ENCODE data around the gene SLC35G4.
"Not testable (repeated sequence)": the region's sequence is repeated elsewhere in the genome, so short reads cannot be mapped to it uniquely, and the experiment has no call there.

SLC35G4 gene

GRCh38 chr18:11586896-11587295, 22.5 kb upstream of the SLC35G4 start:
- no peak for DNase-seq (ENCODE audit: low read depth)
- no peak overlapping the region for H3K4me3 ChIP-seq (ENCODE audit: low read length)
- TF ChIP-seq, protein P1, sequence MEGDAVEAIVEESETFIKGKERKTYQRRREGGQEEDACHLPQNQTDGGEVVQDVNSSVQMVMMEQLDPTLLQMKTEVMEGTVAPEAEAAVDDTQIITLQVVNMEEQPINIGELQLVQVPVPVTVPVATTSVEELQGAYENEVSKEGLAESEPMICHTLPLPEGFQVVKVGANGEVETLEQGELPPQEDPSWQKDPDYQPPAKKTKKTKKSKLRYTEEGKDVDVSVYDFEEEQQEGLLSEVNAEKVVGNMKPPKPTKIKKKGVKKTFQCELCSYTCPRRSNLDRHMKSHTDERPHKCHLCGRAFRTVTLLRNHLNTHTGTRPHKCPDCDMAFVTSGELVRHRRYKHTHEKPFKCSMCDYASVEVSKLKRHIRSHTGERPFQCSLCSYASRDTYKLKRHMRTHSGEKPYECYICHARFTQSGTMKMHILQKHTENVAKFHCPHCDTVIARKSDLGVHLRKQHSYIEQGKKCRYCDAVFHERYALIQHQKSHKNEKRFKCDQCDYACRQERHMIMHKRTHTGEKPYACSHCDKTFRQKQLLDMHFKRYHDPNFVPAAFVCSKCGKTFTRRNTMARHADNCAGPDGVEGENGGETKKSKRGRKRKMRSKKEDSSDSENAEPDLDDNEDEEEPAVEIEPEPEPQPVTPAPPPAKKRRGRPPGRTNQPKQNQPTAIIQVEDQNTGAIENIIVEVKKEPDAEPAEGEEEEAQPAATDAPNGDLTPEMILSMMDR (conservative IDR thresholded peaks at IDR 0.05; ENCODE audit: low read length), result no peak

DNA sequence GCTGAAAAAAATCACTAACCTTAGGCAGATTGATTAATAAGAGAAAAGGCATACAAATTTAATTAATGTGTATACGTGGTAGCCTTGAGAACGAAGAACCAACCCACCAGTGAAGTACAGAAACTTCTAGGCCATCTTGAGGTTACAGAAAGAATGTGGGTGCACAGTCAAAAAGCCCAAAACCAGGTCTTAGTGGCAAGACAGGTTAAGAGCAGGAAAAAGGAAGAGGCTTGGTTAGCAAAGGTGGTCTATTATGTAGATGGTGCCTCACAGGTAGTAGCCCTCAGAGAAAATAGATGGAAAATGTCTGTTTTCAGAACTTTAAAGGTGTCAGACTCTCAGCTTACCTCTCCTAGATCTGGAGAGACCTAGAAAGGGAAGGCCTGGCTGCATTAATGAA, 22.0 kb upstream of the SLC35G4 start:
- TF ChIP-seq, protein P1 (conservative IDR thresholded peaks at IDR 0.05; ENCODE audit: low read length), result no peak
- no peak overlapping the region for H3K4me3 ChIP-seq (ENCODE audit: low read length)
- DNase-seq (ENCODE audit: low read depth), result no peak

GRCh38 chr18:11587846-11588245, 21.6 kb upstream of the SLC35G4 start:
- no peak overlapping the region for H3K4me3 ChIP-seq (ENCODE audit: low read length)
- TF ChIP-seq, protein P1 (conservative IDR thresholded peaks at IDR 0.05; ENCODE audit: low read length), result no peak
- no peak for DNase-seq (ENCODE audit: low read depth)

GRCh38 chr18:11591957-11592356, 17.4 kb upstream of the SLC35G4 start:
- TF ChIP-seq, protein P1 (conservative IDR thresholded peaks at IDR 0.05; ENCODE audit: low read length), result 0 out of 2 replicates have a peak, but pooled peaks have one; percentile 1
- DNase-seq (ENCODE audit: low read depth), result no peak
- no peak overlapping the region for H3K4me3 ChIP-seq (ENCODE audit: low read length)

DNA sequence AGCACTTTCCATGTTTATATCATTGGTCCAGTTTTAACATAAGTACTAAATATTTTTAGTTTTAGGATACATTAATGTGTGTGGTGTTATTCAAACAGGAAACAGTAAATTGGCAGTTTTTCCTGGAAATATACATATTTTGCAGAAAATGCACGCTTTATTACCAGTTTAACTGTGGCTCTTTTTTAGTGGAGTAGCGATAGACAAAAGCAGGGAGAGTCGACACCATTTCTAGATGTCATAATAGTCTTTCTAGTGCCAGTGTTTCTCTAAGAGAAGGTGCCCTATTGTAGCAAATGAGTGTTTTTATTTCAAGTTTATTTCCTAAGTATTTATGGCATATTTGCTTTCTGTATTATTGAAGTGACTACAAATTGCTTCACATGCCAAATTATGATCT, 9.1 kb upstream of the SLC35G4 start:
- no peak for DNase-seq (ENCODE audit: low read depth)
- TF ChIP-seq, protein P1 (conservative IDR thresholded peaks at IDR 0.05; ENCODE audit: low read length), result no peak
- H3K4me3 ChIP-seq (ENCODE audit: low read length), result no peak overlapping the region

DNA sequence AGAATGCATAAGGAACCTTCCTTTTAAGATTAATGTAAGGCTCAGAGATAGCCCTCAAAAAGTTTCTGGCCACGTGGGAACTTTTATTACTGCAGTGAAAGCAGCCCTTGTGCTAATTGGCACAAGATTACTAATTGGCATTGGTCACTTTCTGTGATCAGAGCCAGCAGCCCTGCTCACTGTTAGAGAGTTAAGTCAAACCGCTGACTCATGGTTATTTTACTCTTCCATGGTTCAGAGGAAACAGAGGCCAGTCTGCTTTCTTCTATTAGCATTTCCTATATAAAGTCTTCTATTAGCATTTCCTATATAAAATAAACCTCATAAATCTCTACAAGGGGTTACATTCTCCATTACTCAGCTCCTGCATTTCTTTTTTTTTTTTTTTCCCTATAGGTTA, 1.5 kb upstream of the SLC35G4 start:
- TF ChIP-seq, protein P1 (conservative IDR thresholded peaks at IDR 0.05; ENCODE audit: low read length), result no peak
- H3K4me3 ChIP-seq (ENCODE audit: low read length), result no peak overlapping the region
- peak; percentile 0 for DNase-seq (ENCODE audit: low read depth)

GRCh38 chr18:11608618-11609017, 778 bp upstream of the SLC35G4 start:
- not testable (repeated sequence) for H3K4me3 ChIP-seq (ENCODE audit: low read length); DNase-seq (ENCODE audit: low read depth)

DNA sequence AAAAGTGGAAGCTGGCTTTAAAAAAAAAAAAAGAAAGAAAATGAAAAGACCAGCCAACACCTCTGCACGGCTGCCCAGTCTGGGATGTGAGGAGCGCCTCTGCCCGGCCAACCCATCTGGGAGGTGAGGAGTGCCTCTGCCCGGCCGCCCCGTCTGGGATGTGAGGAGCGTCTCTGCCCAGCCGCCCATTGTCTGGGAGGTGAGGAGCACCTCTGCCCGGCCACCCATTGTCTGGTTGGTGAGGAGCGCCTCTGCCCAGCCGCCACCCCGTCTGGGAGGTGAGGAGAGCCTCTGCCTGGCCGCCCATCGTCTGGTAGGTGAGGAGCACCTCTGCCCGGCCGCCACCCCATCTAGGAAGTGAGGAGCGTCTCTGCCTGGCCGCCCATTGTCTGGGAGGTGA, 3.7 kb downstream of the SLC35G4 start:
- H3K4me3 ChIP-seq (ENCODE audit: low read length); DNase-seq (ENCODE audit: low read depth): not testable (repeated sequence)

- DNase-seq (ENCODE audit: low read depth); H3K4me3 ChIP-seq (ENCODE audit: low read length): not testable (repeated sequence)
Observed at GRCh38 chr18:11613611-11614010, 4.2 kb downstream of the SLC35G4 start.

GRCh38 chr18:11614042-11614441, 4.6 kb downstream of the SLC35G4 start:
- DNase-seq (ENCODE audit: low read depth), result not testable (repeated sequence)

GRCh38 chr18:11614981-11615380, 5.6 kb downstream of the SLC35G4 start:
- not testable (repeated sequence) for H3K4me3 ChIP-seq (ENCODE audit: low read length); DNase-seq (ENCODE audit: low read depth)

More at GRCh38 chr18:11614042-11614441, 4.6 kb downstream of the SLC35G4 start:
- not testable (repeated sequence) for H3K4me3 ChIP-seq (ENCODE audit: low read length)

- DNase-seq (ENCODE audit: low read depth), result not testable (repeated sequence)
Observed at GRCh38 chr18:11647310-11647709, 37.9 kb downstream of the SLC35G4 start.

DNA sequence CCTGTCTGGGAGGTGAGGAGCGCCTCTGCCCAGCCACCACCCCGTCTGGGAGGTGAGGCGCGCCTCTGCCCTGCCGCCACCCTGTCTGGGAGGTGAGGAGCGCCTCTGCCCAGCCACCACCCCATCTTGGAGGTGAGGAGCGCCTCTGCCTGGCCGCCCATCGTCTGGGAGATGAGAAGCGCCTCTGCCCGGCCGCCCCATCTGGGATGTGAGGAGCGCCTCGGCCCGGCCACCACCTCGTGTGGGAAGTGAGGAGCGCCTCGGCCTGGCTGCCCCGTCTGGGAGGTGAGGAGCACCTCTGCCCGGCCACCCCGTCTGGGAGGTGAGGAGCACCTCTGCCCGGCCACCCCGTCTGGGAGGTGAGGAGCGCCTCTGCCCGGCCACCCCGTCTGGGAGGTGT, 38.4 kb downstream of the SLC35G4 start:
- not testable (repeated sequence) for DNase-seq (ENCODE audit: low read depth); H3K4me3 ChIP-seq (ENCODE audit: low read length)

More at GRCh38 chr18:11647310-11647709, 37.9 kb downstream of the SLC35G4 start:
- not testable (repeated sequence) for H3K4me3 ChIP-seq (ENCODE audit: low read length)
